Measurements from ENCODE around the gene PRSS2.
A peak's percentile ranks its signal among the peaks of the same experiment; 100 is the strongest.
"Not testable (repeated sequence)": the region's sequence is repeated elsewhere in the genome, so short reads cannot be mapped to it uniquely, and the experiment has no call there.

The PRSS2 gene

GRCh38 chr7:142759433-142759832, 11.3 kb upstream of the PRSS2 start:
- DNase-seq (ENCODE audit: low read depth in 3 of 3), result no peak

GRCh38 chr7:142760071-142760642, 10.6 kb upstream of the PRSS2 start:
- no peak for DNase-seq (ENCODE audit: low read depth in 3 of 3)

DNA sequence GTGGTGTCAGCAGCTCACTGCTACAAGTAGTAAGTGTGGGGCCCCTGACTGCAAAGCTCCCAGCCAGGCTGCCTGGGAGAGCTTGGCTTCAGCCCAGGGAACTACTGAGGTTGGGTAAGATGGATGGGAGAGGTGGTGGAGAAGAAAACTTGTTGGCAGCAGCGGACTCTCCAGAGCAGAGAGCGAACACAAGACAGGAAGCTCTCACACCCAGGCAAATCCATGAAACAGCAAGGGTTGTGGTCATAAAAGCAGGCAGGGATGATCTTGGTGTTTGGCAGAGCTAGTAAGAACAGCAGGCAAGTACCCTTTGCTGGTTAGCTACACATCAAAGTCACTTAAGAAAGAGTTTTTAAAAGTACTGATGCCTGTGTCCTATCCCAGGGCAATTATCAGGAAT, 9.2 kb upstream of the PRSS2 start:
- DNase-seq (ENCODE audit: low read depth in 3 of 3), result not testable (repeated sequence)

GRCh38 chr7:142762104-142762503, 8.7 kb upstream of the PRSS2 start:
- DNase-seq (ENCODE audit: low read depth in 3 of 3), result no peak

DNA sequence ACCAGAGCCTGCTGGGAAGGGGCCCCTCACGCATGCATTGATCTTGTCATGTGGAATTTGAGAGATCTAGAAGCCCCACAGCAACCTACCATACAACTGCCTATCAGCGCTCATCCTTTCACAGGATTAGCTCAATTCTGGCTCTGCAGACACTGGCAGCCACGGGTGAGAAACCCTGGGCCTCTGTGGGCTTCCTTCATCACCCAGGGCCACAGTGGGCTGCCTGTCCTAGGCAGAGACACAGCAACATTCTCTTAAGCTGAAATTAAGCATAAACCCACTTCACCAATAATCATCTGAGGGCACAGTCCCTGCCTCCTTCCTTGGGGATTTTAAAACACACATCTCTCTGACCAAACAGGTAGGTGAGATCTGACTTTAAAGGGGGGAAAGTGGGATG, 3.3 kb upstream of the PRSS2 start:
- no peak for DNase-seq (ENCODE audit: low read depth in 3 of 3)

GRCh38 chr7:142767861-142768260, 2.9 kb upstream of the PRSS2 start:
- DNase-seq (ENCODE audit: low read depth in 3 of 3), result no peak

DNA sequence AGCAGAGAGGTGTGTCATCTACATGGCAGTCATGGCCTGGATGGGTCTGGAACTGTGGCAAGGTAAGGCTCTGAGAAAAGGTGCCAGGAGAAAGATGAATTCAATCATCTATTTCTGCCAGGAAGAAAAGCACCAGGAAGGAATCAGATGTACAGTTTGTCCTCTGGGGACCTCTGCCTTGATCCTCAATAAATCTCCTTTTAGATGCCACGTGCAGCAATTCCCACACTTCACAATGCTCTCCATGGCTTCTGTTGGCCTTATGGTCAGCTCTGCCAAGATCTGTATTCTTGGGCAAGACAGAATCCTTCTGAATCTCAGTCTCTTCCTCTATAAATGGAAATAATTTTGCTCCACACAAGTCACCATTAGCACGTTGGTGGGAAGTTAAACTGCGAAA, 1.9 kb upstream of the PRSS2 start:
- DNase-seq (ENCODE audit: low read depth in 3 of 3), result not testable (repeated sequence)

- DNase-seq (ENCODE audit: low read depth in 3 of 3), result no peak
Observed at GRCh38 chr7:142771353-142771723, 568 bp downstream of the PRSS2 start.

DNA sequence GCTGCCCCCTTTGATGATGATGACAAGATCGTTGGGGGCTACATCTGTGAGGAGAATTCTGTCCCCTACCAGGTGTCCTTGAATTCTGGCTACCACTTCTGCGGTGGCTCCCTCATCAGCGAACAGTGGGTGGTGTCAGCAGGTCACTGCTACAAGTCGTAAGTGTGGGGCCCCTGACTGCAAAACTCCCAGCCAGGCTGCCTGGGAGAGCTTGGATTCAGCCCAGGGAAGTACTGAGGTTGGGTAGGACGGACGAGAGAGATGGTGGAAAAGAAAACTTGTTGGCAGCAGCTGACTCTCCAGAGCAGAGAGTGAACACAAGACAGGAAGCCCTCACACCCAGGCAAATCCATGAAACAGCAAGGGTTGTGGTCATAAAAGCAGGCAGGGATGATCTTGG, 1.3 kb downstream of the PRSS2 start:
- DNase-seq (ENCODE audit: low read depth in 3 of 3), result no peak

- DNase-seq (ENCODE audit: low read depth in 3 of 3), result no peak
Observed at GRCh38 chr7:142772673-142773072, 1.9 kb downstream of the PRSS2 start.

GRCh38 chr7:142773230-142773629, 2.5 kb downstream of the PRSS2 start:
- no peak for DNase-seq (ENCODE audit: low read depth in 3 of 3)

DNA sequence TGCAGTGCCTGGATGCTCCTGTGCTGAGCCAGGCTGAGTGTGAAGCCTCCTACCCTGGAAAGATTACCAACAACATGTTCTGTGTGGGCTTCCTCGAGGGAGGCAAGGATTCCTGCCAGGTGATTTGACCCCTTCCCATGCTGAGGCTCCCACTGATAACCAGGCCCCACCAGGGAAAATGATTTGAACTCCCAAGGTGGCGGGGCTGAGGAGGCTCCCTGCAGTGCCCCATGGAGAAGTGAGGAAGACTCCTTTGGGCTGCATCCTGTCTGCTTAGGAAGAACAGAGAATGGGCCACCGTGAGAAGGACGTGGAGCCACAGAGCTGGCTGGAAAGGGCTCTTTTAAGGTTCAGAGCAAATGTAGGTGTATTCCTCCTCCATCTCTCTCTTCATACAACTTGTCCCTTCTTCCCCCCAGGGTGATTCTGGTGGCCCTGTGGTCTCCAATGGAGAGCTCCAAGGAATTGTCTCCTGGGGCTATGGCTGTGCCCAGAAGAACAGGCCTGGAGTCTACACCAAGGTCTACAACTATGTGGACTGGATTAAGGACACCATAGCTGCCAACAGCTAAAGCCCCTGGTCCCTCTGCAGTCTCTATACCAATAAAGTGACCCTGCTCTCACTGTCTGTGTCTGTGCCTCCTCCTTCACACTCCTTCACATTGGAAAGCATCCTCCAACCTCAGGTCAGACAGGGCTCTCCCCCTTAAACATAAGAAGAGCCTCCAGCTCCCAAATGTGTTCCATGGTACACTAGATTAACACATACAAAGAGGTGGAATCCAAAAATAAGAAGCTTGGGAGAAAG, 3.4 kb downstream of the PRSS2 start:
- no peak for DNase-seq (ENCODE audit: low read depth in 3 of 3)

DNA sequence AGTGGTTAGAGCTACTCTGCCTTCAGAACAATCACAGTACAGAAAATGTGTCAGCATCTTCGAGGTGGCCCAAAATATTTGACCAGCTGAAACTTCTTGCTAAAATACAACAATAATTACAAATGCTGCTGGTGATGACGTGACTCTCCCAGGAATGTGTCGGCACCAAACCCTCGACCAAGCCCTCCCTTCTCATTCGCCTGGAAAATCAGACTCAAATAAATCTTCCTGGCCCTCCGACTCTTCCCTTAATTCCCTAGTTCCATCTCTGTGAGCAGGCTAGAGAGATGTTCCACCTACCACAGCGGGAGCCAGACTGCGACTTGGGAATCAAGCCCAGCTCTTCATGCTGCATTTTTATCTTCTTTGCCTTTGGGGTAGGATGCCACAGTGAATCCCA, 4.1 kb downstream of the PRSS2 start:
- DNase-seq (ENCODE audit: low read depth in 3 of 3), result no peak

DNA sequence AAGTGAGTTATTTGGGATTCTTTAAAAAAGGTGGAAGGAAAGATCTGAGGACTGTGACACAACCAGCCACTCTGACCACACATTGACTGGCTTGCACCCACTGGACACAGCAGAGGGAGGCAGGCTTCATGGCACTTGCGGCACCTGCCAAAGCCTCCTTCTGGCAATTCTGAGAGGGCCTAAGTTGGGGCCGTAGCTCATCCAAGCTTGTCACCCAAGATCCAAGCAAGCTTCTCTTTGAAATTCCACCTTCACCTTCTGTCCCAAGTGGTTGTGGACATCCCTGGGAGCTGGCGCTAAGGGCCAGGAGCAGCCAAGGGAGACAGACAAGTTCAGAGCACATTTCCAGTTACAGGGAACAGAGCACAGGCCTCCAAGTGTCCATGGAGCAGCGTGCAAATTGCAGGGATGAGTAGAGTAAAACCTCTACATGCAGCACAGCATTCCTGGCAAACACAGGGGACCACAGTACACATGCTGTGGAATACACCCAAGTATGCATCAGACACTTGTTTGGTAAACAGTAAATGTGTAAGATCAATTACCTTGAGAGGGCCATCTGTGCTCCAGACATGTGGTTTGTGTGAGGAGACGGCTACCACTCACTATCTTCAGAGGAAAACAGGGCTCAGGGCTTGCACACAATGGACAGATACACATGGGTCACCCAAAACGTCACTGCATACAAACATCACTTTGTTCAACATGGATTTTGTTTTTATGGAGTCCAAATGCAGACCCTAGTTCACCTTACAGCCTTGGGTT, 4.8 kb downstream of the PRSS2 start:
- not testable (repeated sequence) for DNase-seq (ENCODE audit: low read depth in 3 of 3)

DNA sequence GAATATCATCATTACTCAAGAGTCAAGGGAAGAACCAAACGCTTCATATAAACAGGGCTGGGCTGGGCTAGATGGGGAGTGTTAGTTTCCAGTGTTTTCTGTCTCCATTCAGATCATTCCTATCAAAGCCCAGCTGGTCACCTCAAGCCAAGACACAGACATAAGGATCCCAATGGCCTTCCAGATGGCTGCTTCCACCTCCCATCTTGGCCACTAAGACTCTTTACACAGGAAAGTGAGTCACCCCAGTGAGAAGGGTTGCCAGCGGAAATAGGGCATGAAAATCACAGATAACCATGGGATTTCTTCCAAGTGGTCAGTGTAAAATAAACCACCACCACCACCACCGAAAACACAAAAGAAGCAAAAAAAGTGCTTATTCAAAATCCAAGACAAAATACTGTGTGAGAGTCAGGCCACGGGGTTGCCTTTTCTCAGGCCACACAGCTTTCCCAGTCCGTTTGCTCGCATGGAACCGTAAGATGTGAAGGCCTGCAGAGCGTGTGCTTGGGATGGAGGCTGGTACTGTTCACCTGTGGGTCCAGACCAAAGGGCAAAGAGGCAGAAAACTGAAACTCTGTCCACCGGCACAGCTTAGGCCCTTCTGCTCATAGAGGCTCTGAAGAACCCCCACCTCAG, 5.6 kb downstream of the PRSS2 start:
- DNase-seq (ENCODE audit: low read depth in 3 of 3), result no peak

DNA sequence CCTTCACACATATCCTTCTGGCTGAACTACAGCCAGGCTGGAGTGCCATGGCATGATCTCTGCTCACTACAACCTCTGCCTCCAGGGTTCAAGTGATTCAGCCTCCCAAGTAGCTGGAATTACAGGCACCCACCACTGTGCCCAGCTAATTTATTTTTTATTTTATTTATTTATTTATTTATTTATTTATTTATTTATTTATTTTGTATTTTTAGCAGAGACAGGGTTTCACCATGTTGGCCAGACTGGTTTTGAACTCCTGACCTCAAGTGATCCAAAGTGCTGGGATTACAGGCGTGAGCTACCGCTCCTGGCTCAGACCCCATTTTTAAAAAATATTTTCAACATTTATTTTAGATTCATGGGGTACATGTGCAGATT, 6.1 kb downstream of the PRSS2 start:
- DNase-seq (ENCODE audit: low read depth in 3 of 3), result not testable (repeated sequence)

DNA sequence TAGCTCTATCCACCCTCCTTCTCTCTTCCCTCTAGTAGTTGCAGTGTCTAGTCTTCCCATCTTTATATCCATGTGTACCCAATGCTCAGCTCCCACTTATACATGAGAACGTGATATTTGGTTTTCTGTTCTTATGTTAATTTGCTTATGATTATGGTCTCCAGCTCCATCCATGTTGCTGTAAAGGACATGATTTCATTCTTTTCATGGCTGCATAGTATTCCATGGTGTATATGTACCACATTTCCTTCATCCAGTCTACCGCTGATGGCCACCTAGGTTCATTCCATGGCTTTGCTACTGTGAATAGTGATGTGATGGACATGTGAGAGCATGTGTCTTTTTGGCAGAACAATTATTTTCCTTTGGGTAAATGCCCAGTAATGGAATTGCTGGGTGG, 6.5 kb downstream of the PRSS2 start:
- no peak for DNase-seq (ENCODE audit: low read depth in 3 of 3)

DNA sequence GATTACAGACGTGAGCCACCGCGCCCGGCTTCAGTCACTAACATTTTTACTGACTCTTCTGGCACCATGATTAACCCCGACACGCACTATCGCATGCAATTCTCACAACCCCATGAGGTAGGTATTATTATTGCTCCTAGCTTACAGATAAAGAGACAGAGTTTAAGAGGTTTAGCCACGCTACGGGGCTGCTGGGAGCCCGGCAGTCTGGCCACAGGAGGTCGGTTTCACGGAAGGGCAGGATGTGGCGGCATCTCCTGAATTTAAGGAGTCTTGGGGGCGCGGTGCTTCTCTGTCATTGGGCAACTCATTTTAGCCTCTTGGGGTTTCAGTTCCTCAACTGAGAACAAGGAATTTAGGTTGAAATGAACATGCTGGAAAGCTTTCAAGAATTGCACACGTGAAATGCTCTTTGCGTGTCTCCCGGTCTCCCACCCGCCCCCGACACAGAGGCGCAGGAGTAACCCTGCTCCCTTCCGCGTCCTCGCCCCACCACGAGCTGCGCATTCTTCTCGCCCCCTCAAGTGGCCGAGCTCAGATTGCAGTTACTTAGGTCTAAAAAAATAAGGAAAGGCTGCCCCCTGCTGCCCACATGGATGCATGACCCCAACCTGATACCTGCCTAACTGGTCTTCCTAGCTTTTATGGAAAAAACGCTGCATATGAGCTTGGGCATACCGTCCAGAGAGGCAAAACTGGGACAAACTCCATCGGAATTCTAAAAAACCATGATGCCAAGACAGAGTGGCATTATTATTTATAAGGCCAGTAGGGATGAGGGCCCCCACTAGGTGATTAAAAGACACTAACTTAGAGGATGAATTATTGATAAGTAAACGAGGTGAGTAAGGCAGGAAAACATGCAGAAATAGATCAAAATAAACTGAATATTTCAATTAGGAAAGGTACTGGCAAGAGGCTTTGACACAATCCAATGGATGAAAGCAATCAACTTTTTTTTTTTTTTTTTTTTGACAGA, 12.4 kb downstream of the PRSS2 start:
- DNase-seq (ENCODE audit: low read depth in 3 of 3), result peak in 1 of 3 donors; percentile 60

GRCh38 chr7:142784096-142784495, 13.3 kb downstream of the PRSS2 start:
- DNase-seq (ENCODE audit: low read depth in 3 of 3), result no peak

- no peak for DNase-seq (ENCODE audit: low read depth in 3 of 3)
Observed at GRCh38 chr7:142784716-142785115, 13.9 kb downstream of the PRSS2 start.

- DNase-seq (ENCODE audit: low read depth in 3 of 3), result peak in 1 of 3 donors; percentile 68
Observed at GRCh38 chr7:142785841-142786250, 15.1 kb downstream of the PRSS2 start.
